Coronary artery (tissue), 2 donors: ENCODE measurements around the gene LEAP2.

ENCODE experiments used
- DNase-seq: peaks from one replicate; pipeline ENCODE4 v3.0.0-alpha.2; 2017; ENCODE audit warnings: low spot score
- H3K27ac ChIP-seq, 2 donors: fragments of 200-600 bp; sonication (generic); one replicate each; pipeline ENCODE4 v1.5.1; 2016 to 2019
- H3K4me3 ChIP-seq: fragments of 200-600 bp; sonication (generic); 2 replicates; pipeline ENCODE4 v1.5.1; 2016; ENCODE audit warnings: mild to moderate bottlenecking, moderate library complexity
- TF ChIP-seq, protein P1 (sequence below): fragments of 200-600 bp; sonication (generic); IDR thresholded peaks from one replicate; pipeline ENCODE4 v1.5.1; 2019; ENCODE audit warnings: antibody characterized with exemption

LEAP2 gene

DNA sequence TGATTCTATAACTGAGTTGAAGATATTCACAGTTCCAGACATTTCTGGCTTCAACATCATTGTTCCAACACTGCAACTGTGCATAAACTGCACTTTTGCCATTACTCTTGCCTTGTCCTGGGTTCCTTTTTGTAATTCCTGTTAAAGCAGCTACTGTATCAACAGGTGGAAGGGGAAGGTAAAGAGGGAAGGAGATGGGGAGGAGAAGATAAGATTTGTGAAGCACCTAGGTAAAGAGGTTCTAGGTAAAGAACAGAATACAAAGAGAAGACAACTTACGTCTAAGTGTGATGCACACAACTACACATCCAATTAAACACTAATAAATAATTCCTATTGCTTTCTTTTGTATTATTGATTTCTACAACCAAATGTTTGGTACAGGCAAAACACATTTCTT lies 36.2 kb downstream of the LEAP2 start:
- no peak for DNase-seq
- Histone ChIP-seq H3K4me3 (no peak overlapping the region), H3K27ac (no peak overlapping the region)
- TF ChIP-seq, protein P1, sequence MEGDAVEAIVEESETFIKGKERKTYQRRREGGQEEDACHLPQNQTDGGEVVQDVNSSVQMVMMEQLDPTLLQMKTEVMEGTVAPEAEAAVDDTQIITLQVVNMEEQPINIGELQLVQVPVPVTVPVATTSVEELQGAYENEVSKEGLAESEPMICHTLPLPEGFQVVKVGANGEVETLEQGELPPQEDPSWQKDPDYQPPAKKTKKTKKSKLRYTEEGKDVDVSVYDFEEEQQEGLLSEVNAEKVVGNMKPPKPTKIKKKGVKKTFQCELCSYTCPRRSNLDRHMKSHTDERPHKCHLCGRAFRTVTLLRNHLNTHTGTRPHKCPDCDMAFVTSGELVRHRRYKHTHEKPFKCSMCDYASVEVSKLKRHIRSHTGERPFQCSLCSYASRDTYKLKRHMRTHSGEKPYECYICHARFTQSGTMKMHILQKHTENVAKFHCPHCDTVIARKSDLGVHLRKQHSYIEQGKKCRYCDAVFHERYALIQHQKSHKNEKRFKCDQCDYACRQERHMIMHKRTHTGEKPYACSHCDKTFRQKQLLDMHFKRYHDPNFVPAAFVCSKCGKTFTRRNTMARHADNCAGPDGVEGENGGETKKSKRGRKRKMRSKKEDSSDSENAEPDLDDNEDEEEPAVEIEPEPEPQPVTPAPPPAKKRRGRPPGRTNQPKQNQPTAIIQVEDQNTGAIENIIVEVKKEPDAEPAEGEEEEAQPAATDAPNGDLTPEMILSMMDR: no peak

DNA sequence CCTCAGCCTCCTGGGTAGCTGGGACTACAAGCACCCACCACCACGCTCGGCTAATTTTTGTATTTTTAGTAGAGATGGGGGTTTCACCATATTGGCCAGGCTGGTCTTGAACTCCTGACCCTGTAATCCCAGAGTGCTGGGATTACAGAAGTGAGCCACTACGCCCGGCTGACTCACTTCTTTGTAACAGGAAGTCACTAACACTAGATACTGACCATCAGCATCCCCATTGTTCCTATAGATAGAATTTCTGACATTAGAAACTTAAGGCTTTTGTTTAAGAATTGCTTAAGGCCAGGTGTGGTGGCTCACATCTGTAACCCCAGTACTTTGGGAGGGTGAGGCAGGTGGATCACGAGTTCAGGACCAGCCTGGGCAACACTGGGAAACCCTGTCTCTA lies 42.2 kb downstream of the LEAP2 start:
- no peak overlapping the region for H3K4me3 ChIP-seq
- H3K27ac ChIP-seq: no peak overlapping the region
- DNase-seq: no peak
- TF ChIP-seq, protein P1: no peak

DNA sequence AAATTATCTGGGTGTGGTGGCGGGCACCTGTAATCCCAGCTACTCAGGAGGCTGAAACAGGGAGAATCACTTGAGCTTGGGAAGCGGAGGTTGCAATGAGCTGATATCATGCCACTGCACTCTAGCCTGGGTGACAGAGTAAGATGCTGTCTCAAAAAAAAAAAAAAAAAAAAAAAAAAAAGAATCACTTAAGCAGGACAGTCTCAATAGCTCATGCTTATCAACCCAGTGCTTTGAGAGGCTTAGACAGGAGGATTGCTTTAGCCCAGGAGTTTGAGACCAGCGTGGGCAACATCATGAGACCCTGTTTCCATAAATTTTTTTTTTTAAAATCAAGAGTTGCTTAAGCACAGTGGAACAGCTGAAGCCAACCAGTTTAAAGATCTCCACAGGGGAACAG lies 42.6 kb downstream of the LEAP2 start:
- Histone ChIP-seq H3K4me3 (no peak overlapping the region), H3K27ac (no peak overlapping the region)
- no peak for DNase-seq
- TF ChIP-seq, protein P1: no peak
